Lung (tissue), 12 donors: Measurements from ENCODE around the gene ZNF595. TPM values are rescaled to one million over a fixed set of nuclear protein-coding genes. Genes with fewer than 3 reads are reported as not detected.
A peak's percentile ranks its signal among the peaks of the same experiment; 100 is the strongest.

Experiments
- ATAC-seq: fragments of 200-7000 bp; cut with Tn5 transposase; one replicate; pipeline ENCODE4 v1.9.1; 2020; ENCODE audit warnings: moderate number of reproducible peaks; ENCODE audit not compliant: insufficient read depth, low FRiP score
- DNase-seq, 3 donors: peaks; one replicate each; pipeline ENCODE4 v3.0.0-alpha.2; 2013 to 2017
- H3K27ac ChIP-seq, 2 donors: one replicate each; pipeline ENCODE4 v1.5.1; 2013; ENCODE audit warnings: mild to moderate bottlenecking in 2 of 2, moderate library complexity in 2 of 2, control low read depth in 1 of 2, inconsistent platforms in 1 of 2, low read depth in 1 of 2, low read length in 1 of 2
- H3K27me3 ChIP-seq, 3 donors: one replicate each; pipeline ENCODE4 v1.5.1; 2013; ENCODE audit warnings: low read length in 2 of 3; ENCODE audit not compliant: control insufficient read depth in 3 of 3, insufficient read depth in 3 of 3
- H3K36me3 ChIP-seq, 4 donors: one replicate each; pipeline ENCODE4 v1.5.1; 2013; ENCODE audit warnings: low read length in 4 of 4, mild to moderate bottlenecking in 1 of 4, moderate library complexity in 1 of 4; ENCODE audit not compliant: control insufficient read depth in 4 of 4, insufficient read depth in 4 of 4
- H3K4me1 ChIP-seq, 5 donors: one replicate each; pipeline ENCODE4 v1.5.1; 2013; ENCODE audit warnings: low read length in 5 of 5, mild to moderate bottlenecking in 2 of 5, moderate library complexity in 1 of 5; ENCODE audit not compliant: control insufficient read depth in 5 of 5, insufficient read depth in 5 of 5
- H3K4me3 ChIP-seq: one replicate; pipeline ENCODE4 v1.5.1; 2013; ENCODE audit warnings: mild to moderate bottlenecking, control low read depth, moderate library complexity
- H3K9ac ChIP-seq, 2 donors: one replicate each; pipeline ENCODE4 v1.5.1; 2013; ENCODE audit warnings: low read length in 2 of 2, control low read depth in 1 of 2; ENCODE audit not compliant: insufficient read depth in 1 of 2
- H3K9me3 ChIP-seq, 4 donors: one replicate each; pipeline ENCODE4 v1.5.1; 2013; ENCODE audit warnings: low read length in 3 of 4, mild to moderate bottlenecking in 1 of 4, moderate library complexity in 1 of 4; ENCODE audit not compliant: control insufficient read depth in 4 of 4, insufficient read depth in 3 of 4
- CTCF ChIP-seq: IDR thresholded peaks from 2 replicates; pipeline ENCODE4 v1.5.1; 2012; ENCODE audit warnings: mild to moderate bottlenecking; ENCODE audit errors: control extremely low read depth, extremely low read depth
- WGBS, 2 donors: extraction: QIAGEN DNeasy Blood & Tissue Kit; methylation state at CpG; one replicate each; pipeline ENCODE4 v1.1.7; 2013; 5-methylcytosine and 5-hydroxymethylcytosine counted together
- polyA plus RNA-seq, 2 donors: library from polyadenylated mRNA; stranded (reverse); fragments of 200-250 nt; gene quantifications; one replicate each; pipeline ENCODE4 v1.2.1, GENCODE V29; 2013
- total RNA-seq, 2 donors: library from RNA; depleted of rRNA in 1 of 2; stranded (reverse); fragments of >200 nt in 1 of 2; gene quantifications; one replicate each; pipeline ENCODE4 v1.2.1, GENCODE V29; 2014 to 2021
- donor health status: control.
- donor health status: control.
- donor health status: Bipolar disorder and iron deficiency.
- donor health status: healthy.
- donor health status: DM: yes; HTN: yes; CAD: no.

ZNF595 gene
- total and polyA plus RNA-seq, 4 donors, result 2.7 to 46.1 (median 10.6) TPM

GRCh38 chr4:124275-125081 is 71.4 kb downstream of the ZNF595 start, which contains the start of gene ZNF718:
ZNF718 (plus strand) TSS chr4:124501; CDS start chr4:124671, 170 bp downstream.
- Histone ChIP-seq H3K9ac (peak within 1 kb of the TSS; percentile 84 to 95), H3K4me1 (peaks cover 0 to 8% (median 2%) of the 10 kb centered on the region in 5 donors), H3K36me3 (peaks cover 0 to 35% (median 3%) of the 10 kb centered on the region in 4 donors), H3K27ac (peak within 1 kb of the TSS; percentile 82 to 96), H3K4me3 (peak within 1 kb of the TSS; percentile 85), H3K27me3 (no peaks in the 10 kb centered on the region), H3K9me3 (peaks cover 0 to 7% (median 2%) of the 10 kb centered on the region in 4 donors)
- TF ChIP-seq CTCF, result no peak
- DNase-seq (peak; percentile 96 to 99 (median 98)), ATAC-seq (peak; percentile 100)
- 1% methylated on average over 44 of the region's 44 CpGs for WGBS, 2 donors

GRCh38 chr4:125091-125771 is 72.1 kb downstream of the ZNF595 start:
- Histone ChIP-seq H3K27ac (peak overlapping the region; percentile 82 to 96), H3K4me3 (peak overlapping the region; percentile 85), H3K4me1 (peaks cover 0 to 8% (median 2%) of the 10 kb centered on the region in 5 donors), H3K27me3 (no peaks in the 10 kb centered on the region), H3K9me3 (peaks cover 0 to 7% (median 2%) of the 10 kb centered on the region in 4 donors), H3K36me3 (peaks cover 0 to 43% (median 3%) of the 10 kb centered on the region in 4 donors), H3K9ac (peak overlapping the region; percentile 84 to 95)
- WGBS, 2 donors, result 2 to 3% methylated on average over 30 of the region's 30 CpGs
- no peak for TF ChIP-seq CTCF
- peak; percentile 30 to 47 (median 34) for DNase-seq
- ATAC-seq, result no peak

GRCh38 chr4:125833-126232 is 72.7 kb downstream of the ZNF595 start:
- Histone ChIP-seq H3K27me3 (no peaks in the 10 kb centered on the region), H3K4me1 (peaks cover 0 to 8% (median 2%) of the 10 kb centered on the region in 5 donors), H3K9me3 (peaks cover 0 to 7% (median 1%) of the 10 kb centered on the region in 4 donors), H3K27ac (peak overlapping the region in 1 of 2 donors; percentile 82), H3K4me3 (peak overlapping the region; percentile 85), H3K9ac (peak overlapping the region in 1 of 2 donors; percentile 95), H3K36me3 (peaks cover 0 to 49% (median 3%) of the 10 kb centered on the region in 4 donors)
- no peak for ATAC-seq
- no peak for TF ChIP-seq CTCF
- WGBS, 2 donors, result 58 to 62% methylated on average over 5 of the region's 5 CpGs
- DNase-seq, result peak in 1 of 3 donors; percentile 3
